ENCODE data around the gene BRAF. TPM values are rescaled to one million over a fixed set of nuclear protein-coding genes. Genes with fewer than 3 reads are reported as not detected.
"Not testable (repeated sequence)": the region's sequence is repeated elsewhere in the genome, so short reads cannot be mapped to it uniquely, and the experiment has no call there.

Gene BRAF
- polyA plus RNA-seq, 3 donors, result 22.5 to 26.3 (median 22.9) TPM

GRCh38 chr7:140669862-140670261, 254.9 kb downstream of the BRAF start:
- DNase-seq (ENCODE audit: low read depth in 3 of 3, low spot score in 2 of 3), result not testable (repeated sequence)

- DNase-seq (ENCODE audit: low read depth in 3 of 3, low spot score in 2 of 3), result no peak
These were observed 255.4 kb downstream of the BRAF start for GRCh38 chr7:140669352-140669751.

Other genes with a start within 250 kb of the BRAF start
- gene NDUFB2, start 228.2 kb downstream of the BRAF start, polyA plus RNA-seq (ENCODE audit: insufficient read length in 3 of 3), result 100 to 1,000 TPM; 155 to 198 (median 186) TPM
- 100 to 1,000 TPM in 1 of 3 donors, 10 to 100 TPM in 2; 90.8 to 105 (median 98.6) TPM for gene MRPS33, start 90.0 kb upstream of the BRAF start, polyA plus RNA-seq (ENCODE audit: insufficient read length in 3 of 3)
- under 1 TPM; 0.21 to 0.50 (median 0.32) TPM for gene TMEM178B, start 149.1 kb upstream of the BRAF start, polyA plus RNA-seq (ENCODE audit: insufficient read length in 3 of 3)